Progenitor cell of endocrine pancreas (in vitro differentiated cells): ENCODE data around the gene LEMD1. TPM values are rescaled to one million over a fixed set of nuclear protein-coding genes. Genes with fewer than 3 reads are reported as not detected.

Experiments used
- DNase-seq: peaks from one replicate; pipeline ENCODE4 v3.0.0; 2021; ENCODE audit warnings: low spot score; ENCODE audit not compliant: unreplicated experiment
- H3K27ac Mint-ChIP-seq: 2 replicates; pipeline ENCODE4 v1.8.0; 2021; ENCODE audit warnings: mild to moderate bottlenecking, moderate library complexity, mixed read lengths
- H3K27me3 Mint-ChIP-seq: 2 replicates; pipeline ENCODE4 v1.8.0; 2021; ENCODE audit warnings: mixed read lengths
- H3K36me3 Mint-ChIP-seq: 2 replicates; pipeline ENCODE4 v1.8.0; 2022; ENCODE audit warnings: mixed read lengths; ENCODE audit not compliant: insufficient read depth
- H3K4me1 Mint-ChIP-seq: 2 replicates; pipeline ENCODE4 v1.8.0; 2021; ENCODE audit warnings: low read depth, mixed read lengths
- H3K4me3 Mint-ChIP-seq: 2 replicates; pipeline ENCODE4 v1.8.0; 2021; ENCODE audit warnings: low read depth, mild to moderate bottlenecking, moderate library complexity, mixed read lengths
- H3K9me3 Mint-ChIP-seq: 2 replicates; pipeline ENCODE4 v1.8.0; 2021; ENCODE audit warnings: low read depth, mixed read lengths
- CTCF ChIP-seq: fragments of 200-600 bp; sonication (generic); IDR thresholded peaks from one replicate; pipeline ENCODE4 v1.5.0; 2021; ENCODE audit warnings: antibody characterized with exemption, mild to moderate bottlenecking; ENCODE audit not compliant: unreplicated experiment
- total RNA-seq: library from RNA; stranded (reverse); gene quantifications from 2 replicates; pipeline ENCODE4 v1.2.1, GENCODE V29; 2021

LEMD1 gene
- total RNA-seq, 1 donor from 2014 or later: 13.9 TPM

GRCh38 chr1:205450448-205450847 lies 28.6 kb upstream of the LEMD1 start:
- peak overlapping the region; percentile 98 for H3K27ac Mint-ChIP-seq
- H3K9me3 Mint-ChIP-seq: no peaks in the 10 kb centered on the region
- H3K27me3 Mint-ChIP-seq: peaks cover 3% of the 10 kb centered on the region
- peaks cover 58% of the 10 kb centered on the region for H3K4me1 Mint-ChIP-seq
- TF ChIP-seq CTCF: no peak
- DNase-seq: no peak
- H3K36me3 Mint-ChIP-seq: peaks cover 5% of the 10 kb centered on the region
- peak overlapping the region; percentile 80 for H3K4me3 Mint-ChIP-seq

- Mint-ChIP-seq H3K27ac (peak overlapping the region; percentile 98), H3K9me3 (no peaks in the 10 kb centered on the region), H3K27me3 (peaks cover 3% of the 10 kb centered on the region), H3K36me3 (peaks cover 5% of the 10 kb centered on the region), H3K4me1 (peaks cover 64% of the 10 kb centered on the region), H3K4me3 (peak overlapping the region; percentile 80)
- peak; percentile 26 for TF ChIP-seq CTCF
- DNase-seq: peak; percentile 71
Observed at GRCh38 chr1:205449750-205450443, 28.0 kb upstream of the LEMD1 start.

- no peak for DNase-seq
- H3K9me3 Mint-ChIP-seq: no peaks in the 10 kb centered on the region
- H3K27me3 Mint-ChIP-seq: no peaks in the 10 kb centered on the region
- H3K4me1 Mint-ChIP-seq: peaks cover 66% of the 10 kb centered on the region
- peak overlapping the region; percentile 97 for H3K27ac Mint-ChIP-seq
- no peak for TF ChIP-seq CTCF
- peaks cover 5% of the 10 kb centered on the region for H3K36me3 Mint-ChIP-seq
- H3K4me3 Mint-ChIP-seq: peak overlapping the region; percentile 80
Observed at GRCh38 chr1:205449254-205449749, 27.4 kb upstream of the LEMD1 start.

- Mint-ChIP-seq H3K27me3 (no peaks in the 10 kb centered on the region), H3K9me3 (no peaks in the 10 kb centered on the region), H3K4me1 (peaks cover 69% of the 10 kb centered on the region), H3K4me3 (peak overlapping the region; percentile 80), H3K27ac (peak overlapping the region; percentile 97), H3K36me3 (peaks cover 5% of the 10 kb centered on the region)
- no peak for DNase-seq
- TF ChIP-seq CTCF: no peak
Observed at GRCh38 chr1:205448540-205449253, 26.8 kb upstream of the LEMD1 start.

GRCh38 chr1:205447457-205448341 lies 25.8 kb upstream of the LEMD1 start:
- no peaks in the 10 kb centered on the region for H3K27me3 Mint-ChIP-seq
- H3K4me3 Mint-ChIP-seq: peak overlapping the region; percentile 64
- H3K4me1 Mint-ChIP-seq: peaks cover 74% of the 10 kb centered on the region
- peak overlapping the region; percentile 85 for H3K27ac Mint-ChIP-seq
- no peaks in the 10 kb centered on the region for H3K9me3 Mint-ChIP-seq
- DNase-seq: no peak
- TF ChIP-seq CTCF: no peak
- peaks cover 5% of the 10 kb centered on the region for H3K36me3 Mint-ChIP-seq
